ENCODE measurements around the gene MCRIP2. TPM values are rescaled to one million over a fixed set of nuclear protein-coding genes. Genes with fewer than 3 reads are reported as not detected.

MCRIP2 gene
- total and polyA plus RNA-seq, 12 donors, result 7.1 to 253 (median 150) TPM

- DNase-seq, result no peak
- TF ChIP-seq POLR2A (IDR thresholded peaks at IDR 0.05), result no peak
- no peak for TF ChIP-seq CTCF (IDR thresholded peaks at IDR 0.05)
- no peak overlapping the region for H3K4me3 ChIP-seq
- no peak overlapping the region for H3K27ac ChIP-seq
- peaks cover 0 to 44% of the 10 kb centered on the region in 2 donors for H3K36me3 ChIP-seq (replicated peaks in 1 of 2)
- WGBS, 4 donors, result 86 to 91% (median 91%) methylated on average over 21 to 52 of the region's 52 CpGs
- H3K9me3 ChIP-seq (replicated peaks in 1 of 3), result no peaks in the 10 kb centered on the region
- intact Hi-C loops (cut with DNase I), result no loop called here
- peaks cover 23 to 31% of the 10 kb centered on the region in 2 donors for H3K4me1 ChIP-seq (replicated peaks in 1 of 2)
- H3K27me3 ChIP-seq, result no peaks in the 10 kb centered on the region
These were observed 29.1 kb downstream of the MCRIP2 start for GRCh38 chr16:670485-671352.

- H3K36me3 ChIP-seq (replicated peaks in 1 of 2), result peaks cover 0 to 44% of the 10 kb centered on the region in 2 donors
- no peak overlapping the region for H3K4me3 ChIP-seq
- DNase-seq, result no peak
- no peaks in the 10 kb centered on the region for H3K27me3 ChIP-seq
- no peaks in the 10 kb centered on the region for H3K9me3 ChIP-seq (replicated peaks in 1 of 3)
- intact Hi-C loops (cut with DNase I), result no loop called here
- no peak for TF ChIP-seq CTCF (IDR thresholded peaks at IDR 0.05)
- TF ChIP-seq POLR2A (IDR thresholded peaks at IDR 0.05), result no peak
- 85% methylated on average over 9 to 40 of the region's 40 CpGs; no CpG with 5 or more reads in 1 of the 4 donors for WGBS, 4 donors
- peaks cover 23 to 31% of the 10 kb centered on the region in 2 donors for H3K4me1 ChIP-seq (replicated peaks in 1 of 2)
- no peak overlapping the region for H3K27ac ChIP-seq
These were observed 29.9 kb downstream of the MCRIP2 start for GRCh38 chr16:671353-672131.

- Histone ChIP-seq H3K27me3 (no peaks in the 10 kb centered on the region), H3K36me3 (replicated peaks in 1 of 2) (peaks cover 0 to 44% of the 10 kb centered on the region in 2 donors), H3K27ac (no peak overlapping the region), H3K4me3 (no peak overlapping the region), H3K4me1 (replicated peaks in 1 of 2) (peaks cover 23 to 28% of the 10 kb centered on the region in 2 donors), H3K9me3 (replicated peaks in 1 of 3) (no peaks in the 10 kb centered on the region)
- intact Hi-C loops (cut with DNase I), result no loop called here
- WGBS, 4 donors, result 94 to 96% (median 96%) methylated on average over 8 to 19 of the region's 19 CpGs; no CpG with 5 or more reads in 1 of the 4 donors
- TF ChIP-seq POLR2A (IDR thresholded peaks at IDR 0.05) (no peak), CTCF (IDR thresholded peaks at IDR 0.05) (no peak)
- DNase-seq, result no peak
These were observed 30.7 kb downstream of the MCRIP2 start for GRCh38 chr16:672371-672770.

GRCh38 chr16:672851-673250, 31.2 kb downstream of the MCRIP2 start:
- Histone ChIP-seq H3K9me3 (replicated peaks in 1 of 3) (no peaks in the 10 kb centered on the region), H3K27me3 (no peaks in the 10 kb centered on the region), H3K4me3 (no peak overlapping the region), H3K4me1 (replicated peaks in 1 of 2) (peaks cover 23 to 24% of the 10 kb centered on the region in 2 donors), H3K36me3 (replicated peaks in 1 of 2) (peaks cover 0 to 44% of the 10 kb centered on the region in 2 donors), H3K27ac (no peak overlapping the region)
- DNase-seq, result no peak
- intact Hi-C loops (cut with DNase I), result no loop called here
- TF ChIP-seq POLR2A (IDR thresholded peaks at IDR 0.05) (no peak), CTCF (IDR thresholded peaks at IDR 0.05) (no peak)
- 92 to 93% (median 92%) methylated on average over 20 to 21 of the region's 21 CpGs; no CpG with 5 or more reads in 1 of the 4 donors for WGBS, 4 donors

Measured in adrenal gland (tissue), 12 donors.